Ishikawa (cell line): ENCODE data around the gene GFRAL.

ENCODE experiments used
- CEBPB ChIP-seq: IDR thresholded peaks from 2 replicates; pipeline ENCODE4 v1.6.1; 2012
- CREB1 ChIP-seq: IDR thresholded peaks from 2 replicates; pipeline ENCODE4 v1.6.1; 2012; ENCODE audit warnings: low read depth
- EP300 ChIP-seq: IDR thresholded peaks from 2 replicates; pipeline ENCODE4 v1.6.1; 2012; ENCODE audit warnings: borderline replicate concordance
- MAX ChIP-seq: IDR thresholded peaks from 2 replicates; pipeline ENCODE4 v1.6.1; 2012
- NFIC ChIP-seq: IDR thresholded peaks from 2 replicates; pipeline ENCODE4 v1.6.1; 2012
- RAD21 ChIP-seq: IDR thresholded peaks from 2 replicates; pipeline ENCODE4 v1.6.1; 2012; ENCODE audit warnings: low read depth
- REST ChIP-seq: IDR thresholded peaks from 2 replicates; pipeline ENCODE4 v1.6.1; 2012; ENCODE audit warnings: low read depth, mild to moderate bottlenecking
- TCF12 ChIP-seq: IDR thresholded peaks from 2 replicates; pipeline ENCODE4 v1.6.1; 2012; ENCODE audit warnings: low read depth
- TEAD4 ChIP-seq: IDR thresholded peaks from 2 replicates; pipeline ENCODE4 v1.6.1; 2012
- USF1 ChIP-seq: IDR thresholded peaks from 2 replicates; pipeline ENCODE4 v1.6.1; 2012
- YY1 ChIP-seq: IDR thresholded peaks from 2 replicates; pipeline ENCODE4 v1.6.1; 2012; ENCODE audit warnings: low read depth
- ZBTB7A ChIP-seq: IDR thresholded peaks from 2 replicates; pipeline ENCODE4 v1.6.1; 2012; ENCODE audit warnings: low read depth

- no peak for TF ChIP-seq CREB1
- no peak for TF ChIP-seq RAD21
- TF ChIP-seq MAX = no peak
- TF ChIP-seq REST = no peak
- no peak for TF ChIP-seq USF1
- TF ChIP-seq CEBPB = peak; percentile 60
- TF ChIP-seq EP300 = peak; percentile 21; the same call in 1 of the 2 replicates
- TF ChIP-seq TCF12 = no peak
- no peak for TF ChIP-seq ZBTB7A
- TF ChIP-seq TEAD4 = 0 out of 2 replicates have a peak, but pooled peaks have one; percentile 19
- peak; percentile 37; the same call in 1 of the 2 replicates for TF ChIP-seq NFIC
- TF ChIP-seq YY1 = no peak
These were observed 52.6 kb downstream of the GFRAL start for GRCh38 chr6:55379895-55380294.
